Stimulated activated CD8-positive, alpha-beta memory T cell treated with anti-CD3 and anti-CD28 coated beads, Interleukin-12 subunit alpha, Interleukin-12 subunit beta, amount 100 ng/mL, for 4 hours (primary cell): ENCODE results near the gene SPAG16.
"Not testable (repeated sequence)": the region's sequence is repeated elsewhere in the genome, so short reads cannot be mapped to it uniquely, and the experiment has no call there.

Experiments used
- DNase-seq: peaks from one replicate; pipeline ENCODE4 v3.0.0-alpha.2; 2020; ENCODE audit warnings: low read depth

Gene SPAG16

DNA sequence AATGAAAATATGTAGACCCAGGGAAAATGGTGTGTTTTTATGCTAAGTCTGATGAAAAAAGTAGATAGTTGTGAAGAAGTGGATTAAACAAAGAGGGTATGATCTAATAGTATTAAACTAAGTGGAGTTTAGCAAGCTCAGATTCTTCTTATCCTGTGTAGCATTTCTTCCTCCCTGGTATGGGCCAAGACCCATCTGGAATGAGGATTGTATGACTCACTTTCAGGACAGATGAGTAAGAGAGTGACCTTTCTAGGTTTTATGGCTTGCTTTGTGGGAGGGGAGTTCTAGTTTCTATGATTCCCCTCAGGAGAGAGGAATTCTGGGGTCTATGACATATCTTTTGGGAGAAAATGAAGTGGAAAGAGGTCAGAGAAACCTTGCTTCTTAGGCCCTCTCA is 550.1 kb downstream of the SPAG16 start:
- no peak for DNase-seq

- no peak for DNase-seq
Observed at GRCh38 chr2:213834746-213835145, 550.5 kb downstream of the SPAG16 start.

- no peak for DNase-seq
Observed at GRCh38 chr2:213846856-213847255, 562.6 kb downstream of the SPAG16 start.

DNA sequence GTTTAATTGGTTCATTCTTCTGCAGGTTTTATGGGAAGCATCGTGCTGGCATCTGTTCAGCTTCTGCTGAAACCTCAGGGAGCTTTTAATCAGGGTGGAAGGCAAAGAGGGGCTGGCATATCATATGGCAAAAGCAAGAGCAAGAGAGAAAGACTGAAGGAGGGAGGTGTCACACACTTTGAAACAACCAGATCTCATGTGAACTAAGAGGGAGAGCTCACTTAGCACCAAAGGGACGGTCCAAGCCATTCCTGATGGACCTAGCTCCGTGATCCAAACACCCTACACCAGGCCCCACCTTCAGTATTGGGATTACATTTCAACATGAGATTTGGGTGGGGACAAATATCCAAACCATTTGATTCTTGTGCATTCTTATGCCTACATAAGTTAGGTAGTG is 563.1 kb downstream of the SPAG16 start:
- no peak for DNase-seq

GRCh38 chr2:213848631-213849030 is 564.4 kb downstream of the SPAG16 start:
- DNase-seq = no peak

DNA sequence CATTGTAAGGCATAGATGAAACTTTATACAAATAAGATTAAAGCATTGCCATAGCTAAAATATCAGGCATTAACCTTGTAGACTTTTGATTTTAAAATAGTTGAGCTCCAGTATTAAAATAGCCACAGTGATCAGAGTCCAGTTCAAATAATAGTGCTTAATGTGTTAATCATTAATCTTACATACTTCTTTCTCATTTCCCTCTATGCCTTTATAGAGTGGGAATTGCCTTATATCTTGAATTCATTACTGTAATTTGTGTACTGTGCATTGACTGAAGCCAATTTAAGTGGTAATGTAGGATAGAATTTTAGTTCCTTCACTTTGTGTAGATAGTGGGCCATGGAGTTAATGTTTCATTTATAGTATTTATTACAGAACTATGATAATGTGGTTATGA is 577.4 kb downstream of the SPAG16 start:
- no peak for DNase-seq

DNA sequence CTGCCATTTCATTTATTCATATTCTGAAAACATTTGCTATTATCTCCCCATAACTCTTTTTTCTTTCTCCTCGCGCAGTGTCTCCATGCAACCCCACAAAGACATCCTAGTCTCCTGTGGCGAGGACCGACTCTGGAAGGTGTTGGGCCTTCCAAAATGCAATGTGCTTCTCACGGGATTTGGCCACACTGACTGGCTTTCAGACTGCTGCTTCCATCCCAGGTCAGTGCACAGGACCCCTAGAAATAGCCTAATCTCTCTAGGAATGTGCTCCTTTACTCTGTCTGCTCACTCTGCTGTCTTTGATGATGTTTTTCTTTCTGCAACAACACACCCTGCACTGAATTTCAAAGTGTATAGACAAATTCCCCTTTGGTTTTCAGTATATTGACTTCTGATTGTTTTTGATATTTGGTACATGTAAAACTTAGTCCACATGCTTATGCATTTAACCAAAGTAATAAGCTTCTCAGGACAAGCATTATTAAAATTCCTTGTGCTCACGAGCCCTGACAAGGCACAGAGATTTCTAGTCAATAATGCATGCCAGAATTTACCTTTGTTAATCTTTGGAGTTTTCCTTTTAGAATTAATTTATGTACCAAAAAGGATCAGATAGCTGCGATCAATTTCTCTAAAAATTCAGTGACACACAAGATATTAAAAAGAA is 578.3 kb downstream of the SPAG16 start:
- DNase-seq = no peak

DNA sequence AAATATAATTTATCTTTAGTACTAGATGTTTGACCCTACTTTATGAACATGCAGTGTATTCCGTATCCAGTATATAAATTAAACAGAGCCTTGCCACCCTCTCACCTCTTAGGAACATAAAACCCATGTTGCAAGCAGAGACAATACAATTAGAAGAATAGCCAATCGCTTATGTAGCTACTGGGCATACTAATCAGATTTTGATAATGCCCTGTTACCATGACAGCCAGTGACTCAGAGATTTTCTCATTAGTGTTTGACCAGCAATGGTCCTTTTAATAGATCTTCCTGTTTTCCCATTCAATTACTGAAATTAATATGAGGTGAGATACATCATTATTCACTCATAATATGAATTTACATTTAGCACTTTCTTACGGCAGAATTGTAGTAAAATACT is 579.3 kb downstream of the SPAG16 start:
- no peak for DNase-seq

GRCh38 chr2:213868526-213868925 is 584.3 kb downstream of the SPAG16 start:
- DNase-seq = no peak

DNA sequence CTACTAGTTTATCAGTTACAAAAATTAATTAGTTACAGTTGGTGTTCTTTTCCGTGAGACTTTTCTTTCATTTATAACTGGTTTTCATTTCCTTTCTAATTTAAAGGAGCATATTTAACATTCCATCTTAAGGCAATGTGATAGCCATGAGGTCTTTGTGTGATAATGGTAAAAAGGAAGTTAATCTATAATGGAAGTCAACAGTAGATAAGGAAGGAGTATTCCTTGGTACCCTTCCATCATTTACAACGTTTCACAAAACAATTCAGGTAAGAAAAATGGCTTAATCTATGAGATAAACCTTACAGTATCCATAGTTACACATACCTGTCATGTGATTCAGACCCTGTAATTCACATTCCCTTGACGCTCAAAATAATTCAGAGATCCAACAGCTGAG is 601.2 kb downstream of the SPAG16 start:
- no peak for DNase-seq

GRCh38 chr2:213914510-213914909 is 630.2 kb downstream of the SPAG16 start:
- no peak for DNase-seq

- DNase-seq = no peak
Observed at GRCh38 chr2:213920014-213920413, 635.8 kb downstream of the SPAG16 start.

DNA sequence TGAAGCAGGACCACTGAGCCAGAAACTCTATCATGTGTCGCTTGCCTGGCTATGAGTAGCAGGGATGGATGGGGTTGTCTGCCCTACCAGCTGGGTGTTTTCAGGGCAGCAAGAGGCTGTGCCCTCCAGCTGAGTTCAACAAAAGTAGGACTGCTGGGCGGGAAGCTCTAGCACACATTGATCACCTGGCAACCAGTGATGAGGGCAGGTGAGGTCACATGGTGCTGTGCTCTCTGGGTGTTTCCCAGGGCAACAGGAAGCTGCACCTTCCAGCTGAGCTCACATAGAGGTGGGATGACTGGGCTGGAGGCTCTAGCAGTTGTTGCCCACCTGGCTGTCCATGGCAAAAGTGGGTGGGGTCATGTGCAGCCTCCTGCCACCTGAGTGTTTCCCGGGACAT is 639.3 kb downstream of the SPAG16 start:
- no peak for DNase-seq

DNA sequence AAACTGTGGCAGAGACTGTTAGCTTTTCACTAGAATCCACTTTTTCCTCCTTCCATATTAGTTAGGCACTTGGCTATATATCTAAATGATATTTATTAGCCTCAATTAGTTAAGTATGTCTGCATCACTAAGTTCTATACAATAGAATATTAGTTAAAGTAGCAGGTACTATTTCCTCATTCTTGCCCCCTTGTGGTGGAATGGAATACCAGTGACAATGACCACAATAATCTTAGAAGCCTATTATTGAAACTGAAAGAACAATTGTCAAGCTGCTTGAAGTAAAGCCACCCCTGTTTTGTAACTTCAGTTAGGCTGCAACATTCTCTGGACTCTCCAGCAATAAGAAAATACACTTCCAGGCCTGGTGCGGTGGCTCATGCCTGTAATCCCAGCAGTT is 650.3 kb downstream of the SPAG16 start:
- DNase-seq = no peak

DNA sequence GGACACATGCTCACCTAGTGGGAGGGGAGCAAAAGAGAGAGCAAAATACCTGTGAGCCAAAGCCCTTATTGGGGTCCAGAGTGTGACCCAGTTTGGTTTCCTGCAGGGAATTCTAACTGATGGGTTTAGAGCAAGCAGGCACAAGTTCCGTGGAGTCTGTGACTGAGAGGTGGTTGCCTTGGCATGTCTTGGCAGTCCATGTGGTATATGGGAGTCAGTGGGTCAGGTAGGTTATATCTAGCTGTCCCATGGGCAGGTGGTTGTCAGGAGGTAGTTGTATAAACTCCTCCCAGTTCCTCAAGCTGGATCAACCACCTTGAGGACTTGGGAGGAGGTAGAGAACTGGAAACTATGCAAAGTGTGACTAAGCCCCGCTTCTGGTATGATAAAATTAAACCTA is 673.8 kb downstream of the SPAG16 start:
- DNase-seq = no peak

DNA sequence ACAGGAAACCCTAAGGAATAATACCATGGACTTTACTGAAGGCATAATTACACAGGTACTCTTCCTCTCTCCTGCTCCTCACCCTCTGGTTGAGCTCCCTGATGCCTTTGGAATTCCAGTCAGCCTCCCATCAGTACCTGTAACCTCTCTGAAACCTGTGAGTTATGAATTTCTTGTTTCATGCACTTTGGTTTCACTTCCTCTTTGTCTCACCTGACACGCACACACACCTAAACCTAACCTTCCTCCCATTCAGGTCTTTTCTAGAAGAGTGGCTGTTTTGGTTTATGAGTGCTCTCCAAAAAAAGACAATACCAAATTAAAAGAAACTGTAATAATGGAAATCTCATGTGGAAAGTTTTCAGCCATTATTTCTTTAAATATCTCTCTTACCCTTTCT is 675.3 kb downstream of the SPAG16 start:
- no peak for DNase-seq

GRCh38 chr2:213971536-213971935 is 687.3 kb downstream of the SPAG16 start:
- no peak for DNase-seq

- DNase-seq = no peak
Observed at GRCh38 chr2:213980883-213981282, 696.6 kb downstream of the SPAG16 start.

GRCh38 chr2:213989207-213989606 is 704.9 kb downstream of the SPAG16 start:
- no peak for DNase-seq

DNA sequence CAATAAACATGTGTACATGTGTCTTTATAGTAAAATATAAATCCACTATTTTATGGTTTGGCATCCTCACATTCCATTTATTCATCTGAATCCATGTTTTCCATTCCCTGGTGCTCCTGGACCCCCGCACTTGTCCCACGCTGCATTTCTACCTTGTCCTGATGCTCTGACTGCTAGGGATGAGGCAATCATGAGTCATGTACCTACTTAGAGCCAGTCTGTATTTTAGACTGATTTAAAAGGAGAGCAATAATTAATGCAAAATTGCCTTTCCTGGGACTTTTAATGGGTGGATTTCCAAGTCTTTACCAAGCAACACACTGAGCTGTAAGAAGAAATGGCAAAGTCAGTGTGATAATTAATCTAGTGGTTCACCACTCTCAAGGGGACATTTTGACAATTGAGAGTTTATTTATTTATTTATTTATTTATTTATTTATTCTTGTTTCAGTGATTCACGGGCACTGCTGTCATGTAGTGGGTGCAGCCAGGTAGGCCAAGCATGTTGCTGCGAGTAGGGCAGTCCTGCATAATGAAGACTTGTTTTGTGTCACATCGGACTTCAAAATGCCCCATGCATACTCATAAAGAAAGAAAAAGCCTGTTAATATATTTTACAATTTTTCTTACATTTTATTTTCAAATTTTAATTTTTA is 707.3 kb downstream of the SPAG16 start:
- no peak for DNase-seq

GRCh38 chr2:213995400-213996105 is 711.3 kb downstream of the SPAG16 start:
- no peak for DNase-seq

- not testable (repeated sequence) for DNase-seq
Observed at GRCh38 chr2:213998976-213999375, 714.7 kb downstream of the SPAG16 start.

DNA sequence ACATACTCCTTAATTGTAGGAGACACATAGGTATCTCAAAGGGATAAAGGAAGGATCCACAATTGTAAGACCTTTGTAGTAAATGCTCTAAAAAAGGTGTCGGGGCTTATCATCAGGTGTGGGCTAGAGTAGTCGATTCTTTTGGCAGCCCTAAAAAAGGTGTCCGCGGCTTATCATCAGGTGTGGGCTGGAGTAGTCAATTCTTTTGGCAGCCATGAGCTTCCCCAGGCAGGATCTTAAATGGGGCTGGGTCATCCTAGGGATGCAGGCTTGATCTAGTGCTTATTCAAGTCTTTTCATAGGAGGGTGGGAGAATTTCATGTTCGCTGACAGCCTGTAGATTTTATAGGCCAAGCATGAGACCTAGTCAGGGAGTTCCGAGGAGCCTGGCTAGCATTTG is 720.2 kb downstream of the SPAG16 start:
- DNase-seq = no peak
